Amniotic epithelial cell (primary cell): Measurements from ENCODE around the gene DPYSL5.
A peak's percentile ranks its signal among the peaks of the same experiment; 100 is the strongest.

Source experiments
- DNase-seq: peaks from one replicate; pipeline ENCODE4 v3.0.0-alpha.2; 2010; ENCODE audit warnings: low read depth

The DPYSL5 gene

DNA sequence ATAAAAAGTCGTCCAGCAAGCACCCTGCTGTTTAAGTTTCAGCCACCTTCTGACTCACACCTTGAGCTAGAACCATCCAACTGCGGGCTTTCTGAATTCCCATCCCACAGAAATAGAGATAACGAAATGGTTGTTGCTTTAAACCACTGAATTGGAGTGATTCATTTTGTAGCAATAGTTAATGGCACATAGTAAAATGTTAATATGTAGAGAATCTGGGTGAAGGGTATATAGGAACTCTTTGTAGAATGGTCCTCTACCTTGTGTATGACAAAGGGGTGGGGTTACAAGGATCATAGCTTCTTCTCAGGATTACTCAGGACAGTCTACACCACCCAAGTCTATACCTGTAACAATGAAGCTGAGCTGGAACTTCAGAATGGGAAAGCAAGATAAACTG is 120.1 kb downstream of the DPYSL5 start:
- DNase-seq = peak; percentile 73

DNA sequence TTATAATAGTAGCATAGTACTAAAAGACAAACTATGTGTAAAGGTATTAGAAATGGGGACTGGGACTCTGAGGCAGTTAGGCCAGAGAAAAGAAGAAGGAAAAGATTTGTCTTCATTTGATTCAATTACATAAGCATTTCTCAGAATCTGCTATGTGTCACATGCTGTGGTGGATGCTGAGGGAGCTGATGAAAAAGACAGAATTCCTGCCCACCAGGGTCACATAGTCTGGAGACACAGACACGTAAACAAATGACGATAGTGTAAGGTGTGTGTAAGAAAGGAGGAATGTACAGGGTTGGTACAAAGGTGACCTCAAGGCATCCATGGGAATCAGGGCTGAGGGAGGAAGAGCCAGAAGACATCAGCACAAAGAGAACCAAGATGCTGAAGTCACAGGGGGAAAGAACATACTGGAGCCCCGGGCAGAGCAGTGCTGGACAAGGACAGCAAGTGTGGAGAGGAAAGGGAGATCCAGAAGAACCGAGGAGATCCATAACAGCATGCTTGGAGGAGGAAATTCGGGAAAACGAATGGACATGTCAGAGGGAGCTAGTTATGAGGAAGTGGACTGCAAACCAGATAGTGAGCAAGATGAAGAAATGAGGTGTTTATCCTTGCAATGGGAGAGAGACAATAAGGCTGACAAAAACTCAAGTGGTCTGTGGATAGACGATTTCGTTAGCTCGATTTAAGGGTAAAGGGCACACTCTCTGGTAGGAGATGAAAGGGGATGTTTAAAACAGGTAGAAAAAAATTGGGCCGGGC is 121.3 kb downstream of the DPYSL5 start:
- peak; percentile 29 for DNase-seq

DNA sequence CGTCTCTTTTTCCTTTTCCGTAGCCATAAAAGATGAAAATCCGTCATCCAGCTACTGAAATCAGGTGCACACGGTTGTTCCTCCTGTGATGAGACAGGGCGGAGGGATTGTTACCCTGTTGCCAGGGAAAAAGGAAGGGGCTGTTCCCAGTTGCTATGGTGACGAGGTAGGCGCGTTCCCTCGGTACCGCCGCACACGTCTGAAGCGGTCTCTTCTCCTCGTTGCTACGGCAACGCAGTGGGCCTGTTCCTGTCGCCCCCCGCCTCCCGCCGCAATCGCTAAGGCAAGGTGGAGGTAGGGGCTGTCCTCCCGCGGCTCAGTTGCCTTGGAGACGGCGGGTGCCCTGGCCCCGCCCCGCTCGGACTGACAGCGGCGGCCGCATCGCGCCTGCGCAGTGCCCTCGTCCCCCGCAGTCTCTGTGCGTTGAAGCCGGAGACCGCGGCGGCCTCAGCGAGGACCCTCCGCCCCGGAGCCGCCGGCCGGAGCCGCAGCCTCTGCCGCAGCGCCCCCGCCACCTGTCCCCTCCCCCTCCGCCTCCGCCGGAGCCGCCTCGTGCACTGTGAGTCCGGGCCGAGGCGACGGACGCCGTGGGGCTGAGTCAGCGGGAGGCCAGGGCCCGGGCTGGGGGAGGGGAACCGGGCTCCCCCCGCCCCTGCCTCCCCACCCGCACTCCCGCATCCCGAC is 122.5 kb downstream of the DPYSL5 start, which contains the start of gene MAPRE3:
TSS of gene MAPRE3 (plus strand) at position 394 of the 684 bp plus-strand sequence. CDS start 51,582 bp downstream, outside the sequence.
- peak; percentile 64 for DNase-seq

DNA sequence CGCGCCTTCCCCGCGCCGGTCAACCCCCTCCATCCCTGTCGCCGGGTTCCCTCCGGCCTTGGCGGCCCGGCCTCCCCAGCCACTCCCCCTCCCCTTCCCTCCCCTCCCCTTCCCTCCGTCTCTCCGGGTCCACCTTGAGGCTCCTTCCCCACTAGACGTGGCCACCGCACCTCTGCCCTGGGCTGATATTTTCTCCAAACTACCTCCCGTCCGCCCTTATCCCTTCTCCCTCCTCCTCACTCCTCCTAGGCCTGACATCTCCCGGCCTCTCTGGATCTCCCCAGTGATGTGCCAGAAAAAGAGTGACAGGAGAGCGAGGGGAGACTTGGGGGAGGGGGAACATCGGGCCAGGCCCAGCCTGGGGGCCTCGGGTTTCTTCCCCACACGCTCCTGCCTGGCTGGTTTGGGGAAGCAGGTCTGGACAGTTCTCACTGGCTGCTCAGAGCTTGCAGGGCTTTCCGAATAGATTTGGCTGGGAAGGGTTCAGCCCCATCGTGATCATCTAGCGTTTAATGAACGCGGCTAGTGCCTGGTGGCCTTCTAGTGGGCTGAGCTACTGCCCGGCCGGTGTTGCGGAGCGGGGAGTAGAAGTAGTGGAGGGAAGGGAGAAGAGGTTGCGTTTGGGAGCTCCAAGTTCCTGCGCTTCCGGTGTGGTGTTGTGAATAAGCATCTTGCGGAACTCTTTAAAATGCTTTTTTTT is 123.1 kb downstream of the DPYSL5 start:
- no peak for DNase-seq

DNA sequence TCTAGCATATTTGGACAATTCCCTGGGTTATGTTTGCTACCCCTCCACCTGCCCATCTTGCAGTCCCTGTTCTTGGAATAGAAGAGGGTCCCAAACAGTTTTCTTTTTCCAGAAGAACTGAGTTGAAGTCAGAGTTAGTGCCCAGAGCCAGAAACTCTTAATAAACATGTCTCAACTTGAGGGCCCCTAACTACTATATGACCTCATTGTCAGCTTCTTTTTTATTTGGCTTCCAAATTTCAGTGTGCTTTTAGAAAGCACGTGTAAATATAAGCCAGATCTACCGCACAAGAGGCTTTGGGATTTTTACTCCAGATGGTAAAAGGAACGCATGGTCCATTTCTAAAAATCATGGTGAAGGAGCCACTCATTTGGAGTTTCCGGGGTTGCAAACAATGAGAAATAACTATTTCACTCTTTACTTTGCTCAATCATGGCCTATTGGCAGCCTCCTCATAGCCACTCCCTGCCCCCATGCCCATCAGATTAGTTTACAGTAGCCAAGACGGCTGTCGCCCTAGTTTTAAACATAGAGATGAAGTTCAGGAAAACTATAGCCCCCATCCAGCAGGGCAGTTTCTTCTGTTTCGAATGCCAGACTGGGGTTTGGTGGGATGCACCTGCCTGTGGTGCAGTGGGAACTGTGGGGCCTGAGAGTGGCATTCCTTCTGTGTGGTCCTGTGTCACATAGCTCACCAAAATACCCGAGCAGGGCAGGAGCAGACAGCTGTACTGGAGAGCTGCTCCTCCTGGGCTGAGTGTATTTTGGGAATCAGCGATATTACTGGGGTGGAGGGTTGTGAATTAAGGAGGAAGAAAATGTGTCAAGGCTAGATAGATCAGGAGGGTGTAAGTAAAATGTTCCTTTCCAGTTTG is 124.2 kb downstream of the DPYSL5 start:
- DNase-seq = no peak

DNA sequence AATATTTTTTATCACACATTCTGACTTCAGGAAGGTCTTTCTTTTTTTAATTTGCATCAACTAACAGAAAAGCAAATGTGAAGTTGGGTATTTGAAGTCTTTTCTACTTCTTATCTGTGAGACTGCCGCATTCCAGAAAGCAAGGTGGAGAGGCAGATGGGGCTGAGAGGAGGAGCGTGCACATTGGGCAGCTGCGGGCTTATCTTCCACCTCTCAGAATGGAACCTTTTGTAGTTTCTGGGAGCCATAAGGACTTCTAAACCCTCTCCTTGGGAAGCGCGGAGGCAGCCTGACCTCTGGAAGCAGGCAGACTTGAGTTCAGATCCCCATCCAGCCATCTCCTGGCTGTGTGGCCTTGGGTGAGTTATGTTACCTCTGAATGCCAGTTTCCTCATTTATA is 126.4 kb downstream of the DPYSL5 start:
- DNase-seq = no peak

DNA sequence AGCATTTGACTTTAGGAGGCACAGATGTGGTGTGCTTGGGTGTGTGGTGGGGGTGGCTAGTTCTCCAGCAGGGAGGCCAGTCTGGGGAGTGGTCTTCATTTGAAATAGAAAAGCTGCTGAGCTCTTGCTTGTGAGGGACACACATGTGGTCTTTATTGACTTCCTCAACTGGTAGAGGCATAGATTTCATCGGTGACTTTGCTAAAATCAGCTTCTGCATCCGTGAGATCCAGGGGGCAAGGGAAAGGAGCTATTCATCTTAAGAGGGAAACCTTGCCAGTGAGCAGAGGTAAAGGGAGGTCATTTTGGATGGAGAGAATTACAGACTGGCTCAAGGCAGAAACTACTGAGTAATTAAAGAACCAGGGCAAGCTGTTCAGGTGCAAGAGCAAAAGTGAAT is 127.2 kb downstream of the DPYSL5 start:
- DNase-seq = no peak

DNA sequence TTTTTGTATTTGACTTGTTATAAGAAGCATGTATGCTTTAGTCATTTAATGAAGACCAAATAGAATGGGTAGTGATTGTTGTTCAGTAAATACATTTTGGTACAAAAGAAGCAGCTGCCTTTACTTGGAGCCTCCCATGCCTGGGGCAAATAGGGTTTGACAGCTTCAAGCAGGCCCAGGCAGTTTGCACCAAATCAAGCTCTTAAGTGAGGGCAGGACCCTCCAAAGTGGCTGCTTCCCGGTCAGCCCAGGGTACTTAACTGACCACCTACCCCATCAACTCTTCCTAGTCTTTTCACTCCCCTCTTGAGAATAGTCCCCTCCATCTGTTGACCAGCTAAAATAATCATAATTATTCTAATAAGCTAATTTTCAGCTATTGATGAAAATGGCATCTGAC is 127.7 kb downstream of the DPYSL5 start:
- no peak for DNase-seq

DNA sequence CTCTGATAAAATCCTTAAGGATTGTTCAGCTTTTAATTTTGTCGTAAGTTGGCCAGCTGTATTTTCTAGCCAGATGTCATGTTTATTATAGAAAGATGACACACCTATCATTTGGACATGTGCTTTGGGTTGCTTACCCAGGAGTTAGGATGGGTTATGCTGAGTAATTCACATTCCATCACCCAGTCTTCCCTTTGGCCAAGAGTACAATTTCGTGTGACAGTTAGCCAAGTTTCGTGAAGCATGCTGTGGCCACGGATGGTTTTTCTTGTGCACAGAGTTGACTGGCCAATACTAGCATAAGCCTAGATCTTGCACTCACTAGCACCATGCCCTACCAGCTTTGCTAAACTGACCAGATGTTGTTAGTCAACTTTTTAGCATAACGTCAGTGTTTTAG is 128.3 kb downstream of the DPYSL5 start:
- DNase-seq = no peak

DNA sequence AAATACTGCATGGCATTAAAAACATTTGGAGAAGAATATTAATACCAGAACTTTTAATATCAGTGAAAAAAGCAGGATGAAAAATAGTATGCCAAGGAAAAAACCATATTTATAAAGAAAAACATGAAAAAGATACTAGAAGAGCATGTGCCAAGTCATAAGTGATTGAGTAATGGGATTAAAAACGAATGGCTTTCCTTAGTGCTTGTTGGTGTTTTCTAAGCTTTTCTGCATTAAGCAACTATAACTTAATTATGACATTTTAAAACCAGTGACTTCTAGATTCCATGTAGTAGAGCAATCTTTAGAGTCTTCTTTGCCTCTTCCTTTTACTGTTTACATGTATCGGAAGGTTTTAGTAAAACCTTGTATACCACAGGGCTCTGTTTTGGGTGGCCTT is 129.1 kb downstream of the DPYSL5 start:
- DNase-seq = no peak

DNA sequence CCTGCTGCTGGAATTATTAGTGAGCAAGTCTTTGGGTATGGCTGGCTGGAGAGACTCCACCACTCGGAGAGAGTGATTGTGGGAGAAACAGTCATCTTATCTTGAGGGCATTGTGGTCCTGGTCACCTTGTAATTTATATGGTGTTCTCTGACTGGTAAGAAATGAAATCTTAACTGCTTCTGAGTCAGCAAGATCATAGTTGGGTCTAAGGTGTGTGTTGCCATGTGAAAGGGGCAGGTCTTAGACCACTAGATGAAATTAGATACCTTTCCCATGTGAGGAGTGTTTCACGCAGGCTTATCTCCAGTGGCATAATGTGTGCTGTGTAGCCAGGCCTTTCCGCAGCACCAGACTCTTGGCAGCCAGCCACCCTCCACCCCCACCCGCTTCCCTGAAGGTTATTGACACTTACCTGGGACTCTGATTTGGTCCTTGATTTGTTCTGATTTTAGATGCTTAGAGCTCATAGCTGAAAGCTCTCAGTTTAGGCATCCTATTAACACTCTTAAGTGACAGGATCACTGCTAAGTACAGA is 130.2 kb downstream of the DPYSL5 start:
- peak; percentile 75 for DNase-seq

DNA sequence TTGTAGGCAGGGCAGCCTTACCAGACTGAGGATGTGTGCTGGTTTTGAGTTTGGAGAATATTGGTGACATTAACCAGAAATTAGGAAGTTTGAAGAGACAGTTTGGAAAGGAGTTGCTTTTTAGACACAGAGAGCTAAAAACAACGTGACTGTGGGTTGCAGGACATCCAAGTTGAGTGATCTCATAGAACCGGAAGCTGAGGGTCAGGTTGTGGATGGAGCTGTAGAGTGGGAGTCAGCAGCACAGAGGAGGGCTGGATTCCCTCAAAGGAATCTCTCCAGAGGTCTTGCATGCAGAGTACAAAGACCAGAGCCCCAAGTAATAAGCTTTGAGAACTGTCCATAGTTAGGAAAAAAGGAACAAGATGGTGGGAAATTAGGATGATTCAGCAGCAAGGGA is 131.8 kb downstream of the DPYSL5 start:
- DNase-seq = peak; percentile 85

DNA sequence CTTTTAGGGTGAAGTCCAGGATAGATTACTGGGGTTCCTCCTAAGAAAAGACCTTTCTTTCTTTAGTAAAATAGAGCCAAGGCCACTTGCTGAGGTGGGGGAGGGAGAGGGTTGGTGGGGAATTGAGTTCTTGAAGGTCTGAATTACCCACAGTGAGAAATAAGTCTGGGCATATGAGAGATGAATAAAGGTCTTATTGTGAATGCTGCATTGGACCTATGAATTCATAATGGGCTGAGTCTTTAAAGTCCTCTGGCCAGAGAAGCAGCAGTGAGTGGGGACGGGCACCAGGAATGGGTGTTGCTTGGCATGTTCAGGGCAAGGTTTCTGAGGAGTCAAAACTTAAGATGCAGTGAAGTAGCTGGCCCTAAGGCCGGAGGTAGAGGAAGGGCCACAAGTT is 133.0 kb downstream of the DPYSL5 start:
- DNase-seq = no peak

DNA sequence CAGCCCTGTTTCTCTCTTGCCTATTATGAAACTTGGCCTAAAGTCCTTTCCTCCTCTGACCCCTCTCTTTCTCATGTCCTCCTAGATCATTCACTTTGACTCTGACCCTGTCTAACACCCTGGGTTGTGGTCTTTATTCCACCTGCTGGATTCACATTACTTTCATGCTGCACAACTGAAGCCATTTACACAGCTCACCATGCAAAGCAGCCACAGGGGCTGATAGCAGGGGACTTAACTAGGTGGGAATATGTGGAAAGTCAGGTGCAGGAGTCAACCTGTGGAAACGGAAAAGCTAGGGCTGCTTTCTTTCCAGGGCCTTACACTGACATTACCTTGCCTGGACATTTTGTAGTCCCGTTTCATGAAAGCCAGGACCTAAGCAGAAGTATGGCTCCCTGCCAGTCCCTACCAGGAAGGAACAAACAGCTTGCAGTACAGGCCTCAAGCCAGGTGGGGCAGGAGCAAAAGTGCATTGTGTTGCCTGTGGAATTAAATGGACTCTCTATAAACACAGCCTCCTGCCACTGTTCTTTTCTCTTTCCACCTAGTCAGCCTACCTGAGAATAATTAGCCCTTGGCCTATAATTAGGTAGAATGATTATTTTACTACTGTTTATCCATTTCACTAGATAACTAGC is 134.3 kb downstream of the DPYSL5 start:
- DNase-seq = peak; percentile 40

DNA sequence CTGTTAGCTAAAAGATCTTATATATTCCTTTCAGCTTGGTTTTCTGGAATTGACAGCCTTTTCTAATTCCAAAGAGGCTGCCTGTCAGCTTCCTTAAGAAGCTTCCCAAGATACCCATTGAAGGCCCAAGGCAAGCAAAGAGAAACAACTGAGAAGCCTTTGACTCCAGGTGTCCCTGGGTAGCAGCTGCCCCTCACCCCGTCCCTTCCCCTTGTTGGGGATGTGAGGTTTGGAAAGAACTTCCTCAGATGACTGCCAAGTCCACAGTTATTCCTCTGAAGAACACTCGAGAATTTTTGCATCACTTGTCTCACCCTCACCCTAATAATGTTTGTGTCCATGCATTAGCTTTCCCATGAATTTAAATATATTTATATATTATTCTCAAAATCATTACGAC is 135.8 kb downstream of the DPYSL5 start:
- DNase-seq = no peak

DNA sequence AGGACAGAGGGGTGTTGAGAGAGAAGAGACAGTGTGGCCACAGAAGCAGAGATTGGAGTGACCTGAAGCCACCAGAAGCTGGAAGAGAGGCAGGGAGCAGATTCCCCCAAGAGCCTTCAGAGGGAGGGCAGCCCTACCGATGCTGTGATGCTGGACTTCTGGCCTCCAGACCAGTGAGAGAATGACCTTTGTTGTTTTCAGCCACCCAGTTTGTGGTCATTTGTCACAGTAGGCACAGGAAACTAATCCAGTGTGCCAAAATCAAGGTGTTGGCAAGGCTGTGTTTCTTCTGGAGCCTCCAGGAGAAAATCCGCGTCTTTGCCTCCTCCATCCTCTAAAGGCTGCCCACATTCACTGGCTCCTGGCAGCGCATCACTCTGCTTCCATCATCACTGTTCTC is 137.9 kb downstream of the DPYSL5 start:
- DNase-seq = no peak

DNA sequence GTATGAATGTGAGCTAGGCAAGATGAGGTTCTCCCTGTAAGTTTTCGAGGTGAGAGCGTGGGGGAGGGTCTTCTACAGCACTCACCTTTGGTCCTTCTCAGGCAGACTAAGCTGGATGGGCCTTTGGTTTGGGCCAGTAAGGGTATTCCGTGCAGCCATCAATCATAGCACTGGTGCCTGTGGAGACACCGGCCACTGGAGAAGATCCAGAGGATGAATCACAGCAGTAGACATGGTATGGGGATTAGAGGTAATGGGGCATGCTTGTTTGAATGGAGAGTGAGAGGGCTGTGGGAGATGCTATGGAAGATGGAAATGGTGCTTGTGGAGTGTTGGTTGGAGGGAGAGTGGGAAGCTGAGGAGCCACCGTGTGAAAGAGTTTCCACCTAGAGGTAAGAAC is 138.6 kb downstream of the DPYSL5 start:
- DNase-seq = peak; percentile 58

DNA sequence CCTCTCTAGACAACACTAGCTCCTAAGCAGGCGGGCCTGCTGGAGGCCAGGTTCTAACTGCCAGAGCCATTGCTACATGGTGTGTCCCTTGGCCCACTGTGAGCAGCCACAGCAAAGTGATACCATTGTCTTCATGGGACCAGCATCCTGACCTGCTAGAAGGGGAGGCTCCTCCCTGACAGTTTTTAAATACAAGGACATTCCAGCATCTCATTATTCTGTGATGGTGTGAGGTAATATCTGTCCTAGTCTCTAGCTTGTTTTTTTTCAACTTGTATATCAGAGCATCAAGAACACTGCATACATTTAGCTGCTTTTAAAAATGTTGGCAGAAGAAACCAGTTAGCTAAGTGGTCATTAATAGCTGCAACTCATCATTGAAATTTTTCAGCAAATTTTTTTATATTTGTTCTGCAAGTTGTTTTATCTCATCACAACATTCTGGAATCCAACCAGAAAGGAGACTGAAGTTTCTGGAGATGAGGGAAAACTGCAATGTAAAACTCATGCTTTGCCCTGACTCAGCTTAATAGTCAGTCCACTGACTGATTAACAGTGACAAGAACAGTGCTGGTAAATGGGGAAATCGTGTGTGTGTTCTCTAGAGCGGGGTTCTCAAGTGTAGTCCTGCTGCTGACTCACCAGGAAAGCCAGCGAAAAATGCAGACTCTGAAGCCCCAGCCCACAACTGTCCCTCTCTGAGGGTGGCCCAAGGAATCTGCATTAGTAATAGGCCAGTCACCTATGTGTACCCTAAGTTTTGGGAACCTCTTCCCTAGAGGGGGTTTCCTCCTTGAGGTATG is 140.3 kb downstream of the DPYSL5 start:
- DNase-seq = peak; percentile 93

DNA sequence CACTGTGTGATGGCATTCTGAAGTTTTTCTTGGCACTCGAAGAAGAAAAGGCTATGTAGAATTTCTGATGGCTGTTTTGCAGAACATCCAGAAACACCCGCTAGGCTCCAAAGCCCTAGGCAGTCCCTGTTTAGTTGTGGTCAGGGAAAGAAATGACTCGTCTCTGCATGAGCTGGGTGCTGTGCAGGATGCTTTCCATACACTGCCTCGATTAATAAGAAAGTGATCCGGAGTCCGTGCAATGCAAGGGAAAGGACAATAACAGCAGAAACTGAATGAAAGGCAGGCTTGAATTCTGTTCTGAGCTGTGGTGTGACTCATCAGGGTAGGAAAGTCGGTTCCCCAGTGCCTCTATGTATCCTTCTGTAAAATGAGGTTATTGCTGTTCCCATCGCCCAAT is 141.2 kb downstream of the DPYSL5 start:
- no peak for DNase-seq

DNA sequence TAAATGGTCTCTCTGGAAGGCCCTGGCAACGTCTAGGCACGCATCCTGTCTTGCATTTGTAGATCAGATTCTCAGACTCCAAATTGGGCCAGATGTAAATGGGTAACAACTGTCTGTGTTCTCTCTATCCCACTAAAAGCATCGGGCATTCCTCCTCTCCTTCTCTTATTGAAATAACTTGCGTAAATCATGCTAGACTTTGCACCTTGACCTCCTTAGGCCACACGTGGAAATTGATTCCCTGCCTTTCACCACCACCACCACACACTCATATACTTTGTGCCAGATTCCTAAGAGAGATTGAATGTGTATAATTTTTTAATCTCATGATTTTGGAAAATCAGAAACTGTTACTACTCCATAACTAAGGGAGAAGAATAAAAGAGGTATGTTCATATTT is 143.8 kb downstream of the DPYSL5 start:
- DNase-seq = no peak
